K562 (cell line): ENCODE data around the gene ZPR1. TPM values are rescaled to one million over a fixed set of nuclear protein-coding genes. Genes with fewer than 3 reads are reported as not detected.
A peak's percentile ranks its signal among the peaks of the same experiment; 100 is the strongest.

ENCODE experiments used
- E2F1 ChIP-seq: sonication (generic); formaldehyde crosslinking; IDR thresholded peaks from 2 replicates; pipeline ENCODE4 v1.8.1; 2023; ENCODE audit warnings: mild to moderate bottlenecking, missing genetic modification reagents, moderate library complexity
- EGR1 ChIP-seq: fragments of 450-650 bp; conservative IDR thresholded peaks from 2 replicates; pipeline ENCODE4 v1.6.1; 2017; ENCODE audit warnings: mild to moderate bottlenecking
- ERF ChIP-seq: fragments of 450-650 bp; formaldehyde crosslinking; IDR thresholded peaks from 2 replicates; pipeline ENCODE4 v1.4.0; 2020; ENCODE audit warnings: mild to moderate bottlenecking, mixed read lengths
- EWSR1 ChIP-seq: fragments of 450-650 bp; IDR thresholded peaks from 2 replicates; pipeline ENCODE4 v1.6.1; 2018; ENCODE audit warnings: borderline replicate concordance, mild to moderate bottlenecking, low read depth, moderate library complexity; ENCODE audit not compliant: partially characterized antibody
- FOXK1 ChIP-seq: sonication (generic); formaldehyde crosslinking; IDR thresholded peaks from 2 replicates; pipeline ENCODE4 v1.8.0; 2022; ENCODE audit warnings: missing genetic modification reagents, mild to moderate bottlenecking, borderline replicate concordance
- HEY1 ChIP-seq: fragments of 250-450 bp; sonication (Bioruptor Pico); IDR thresholded peaks from 2 replicates; pipeline ENCODE4 v1.5.0; 2020; ENCODE audit warnings: mild to moderate bottlenecking, moderate library complexity, borderline replicate concordance
- IRF1 ChIP-seq: sonication (generic); formaldehyde crosslinking; IDR thresholded peaks from 2 replicates; pipeline ENCODE4 v1.8.0; 2022; ENCODE audit warnings: missing genetic modification reagents, mild to moderate bottlenecking, borderline replicate concordance
- PHF8 ChIP-seq: fragments of 200-600 bp; sonication (generic); IDR thresholded peaks from 2 replicates; pipeline ENCODE4 v1.6.1; 2012; ENCODE audit warnings: mixed run types, mild to moderate bottlenecking, inconsistent platforms, low read length, moderate library complexity, borderline replicate concordance
- PYGO2 ChIP-seq: fragments of 450-650 bp; IDR thresholded peaks from 2 replicates; pipeline ENCODE4 v1.6.1; 2016; ENCODE audit warnings: mild to moderate bottlenecking, missing genetic modification characterization, moderate library complexity, missing compliant biosample characterization
- RBFOX2 ChIP-seq: fragments of 200-400 bp; formaldehyde crosslinking; IDR thresholded peaks from 2 replicates; pipeline ENCODE4 v1.6.1; 2017; ENCODE audit warnings: low read depth, mild to moderate bottlenecking, low read length, moderate library complexity
- RBM14 ChIP-seq: fragments of 200-400 bp; formaldehyde crosslinking; IDR thresholded peaks from 2 replicates; pipeline ENCODE4 v1.6.1; 2018; ENCODE audit warnings: low read depth, mild to moderate bottlenecking, low read length, moderate library complexity, borderline replicate concordance; ENCODE audit not compliant: insufficient read depth
- REST ChIP-seq, 2 experiments: fragments of 450-650 bp; formaldehyde crosslinking in 1 of 2; IDR thresholded peaks; 2 replicates each; pipeline versions ENCODE4 v1.4.0 to v1.6.1; 2014 to 2020; ENCODE audit warnings: mild to moderate bottlenecking in 2 of 2, borderline replicate concordance in 1 of 2, low read depth in 1 of 2
- SPI1 ChIP-seq: IDR thresholded peaks from 2 replicates; pipeline ENCODE4 v1.6.1; 2011; ENCODE audit warnings: low read depth, low read length, control low read depth, borderline replicate concordance
- TCFL5 ChIP-seq: fragments of 250-450 bp; sonication (Bioruptor Pico); conservative IDR thresholded peaks from 2 replicates; pipeline ENCODE4 v1.6.1; 2021; ENCODE audit warnings: mild to moderate bottlenecking, moderate library complexity, matching md5 sums
- ZNF583 ChIP-seq: fragments of 250-450 bp; sonication (Bioruptor Pico); IDR thresholded peaks from 2 replicates; pipeline ENCODE4 v1.4.0; 2020
- ZNF695 ChIP-seq: fragments of 450-650 bp; formaldehyde crosslinking; IDR thresholded peaks from 2 replicates; pipeline ENCODE4 v1.4.0; 2020; ENCODE audit warnings: mild to moderate bottlenecking, moderate library complexity
- polyA plus RNA-seq, 8 experiments: library from polyadenylated mRNA; depleted of rRNA in 4 of 8; stranded (reverse) in 5 of 8; unstranded in 3 of 8; fragments of >200 nt; fragmentation: Nextera tagmentation in 2 of 8; fragmentation: Illumina TruSeq in 1 of 8; extraction: Ambion mirVana in 2 of 8; extraction: Trizol in 1 of 8; gene quantifications; 2 replicates each; pipeline versions ENCODE4 v1.2.1 to v1.2.3, GENCODE V29; 2011 to 2014; ENCODE audit warnings: inconsistent platforms in 1 of 8, missing spikeins in 1 of 8
- total RNA-seq, 7 experiments: library from RNA; depleted of rRNA in 6 of 7; stranded (reverse); fragments of >200 nt in 6 of 7; fragmentation: Illumina TruSeq in 2 of 7; extraction: Trizol in 2 of 7; gene quantifications; 2 replicates each; pipeline versions ENCODE4 v1.2.1 to v1.2.3, GENCODE V29; 2011 to 2021; ENCODE audit warnings: low replicate concordance in 1 of 7

The ZPR1 gene
- total and polyA plus RNA-seq, 9 of the 15 experiments (the other 6 are each of a cell fraction or from before 2014, with no cell fraction given) = 13.0 to 120 (median 83.8) TPM

GRCh38 chr11:116772443-116773202, 15.2 kb downstream of the ZPR1 start, which contains the start of gene BUD13 (continued):
- TF ChIP-seq PYGO2 (tag) = no peak
- TF ChIP-seq ZNF695 (CRISPR knock-in tag) = no peak
- no peak for TF ChIP-seq ZNF583 (CRISPR knock-in tag)
- TF ChIP-seq PHF8 = peak; percentile 94
- TF ChIP-seq ERF (CRISPR knock-in tag) = no peak
- TF ChIP-seq SPI1 = peak; percentile 14; the same call in 1 of the 2 replicates
- TF ChIP-seq EGR1 = peak; percentile 89
- peak; percentile 96 for TF ChIP-seq RBFOX2
- no peak for TF ChIP-seq FOXK1 (CRISPR knock-in tag)
- 0 out of 2 replicates have a peak, but pooled peaks have one; percentile 34 for TF ChIP-seq RBM14
- peak; percentile 78 for TF ChIP-seq E2F1
- TF ChIP-seq REST (IDR thresholded peaks at IDR 0.05; ENCODE audit: borderline replicate concordance) = no peak
- TF ChIP-seq REST (CRISPR knock-in tag; IDR thresholded peaks at IDR 0.05; ENCODE audit: low read depth) = no peak
- TF ChIP-seq TCFL5 (CRISPR knock-in tag) = no peak
- TF ChIP-seq IRF1 (CRISPR knock-in tag) = no peak
- TF ChIP-seq EWSR1 = no peak
- TF ChIP-seq HEY1 (CRISPR knock-in tag) = no peak
